IMR-90 (cell line): Measurements from ENCODE around the gene CCDC141. TPM values are rescaled to one million over a fixed set of nuclear protein-coding genes. Genes with fewer than 3 reads are reported as not detected.

ENCODE experiments used
- ATAC-seq: fragments of 200-7000 bp; cut with Tn5 transposase; 2 replicates; pipeline ENCODE4 v1.9.1; 2020; ENCODE audit warnings: low read depth, mild to moderate bottlenecking, moderate library complexity
- BruUV-seq: library from RNA; stranded (reverse); fragments of 400-500 nt; replicated peaks from 2 replicates; lab custom pipeline; 2021; lab: Mats Ljungman, UMichigan
- CTCF ChIA-PET: fragments of 300-600 bp; formaldehyde crosslinking; extraction: SDS; loops from one replicate; lab custom pipeline; 2021; ENCODE audit warnings: antibody characterized with exemption; lab: Yijun Ruan, JAX
- POLR2A ChIA-PET: fragments of 300-600 bp; sonication (Branson Sonifier 250); formaldehyde crosslinking; loops from one replicate; lab custom pipeline; 2022; ENCODE audit warnings: antibody characterized with exemption; ENCODE audit not compliant: unreplicated experiment; lab: Charles Lee
- DNase-seq: peaks from one replicate; pipeline ENCODE4 v3.0.0; 2013
- H2AFZ ChIP-seq: replicated peaks from 2 replicates; pipeline ENCODE3; 2013; ENCODE audit warnings: low read length, mild to moderate bottlenecking; ENCODE audit not compliant: poor library complexity
- H2AK5ac ChIP-seq: 2 replicates; pipeline ENCODE4 v1.6.1; 2013; ENCODE audit warnings: low read depth, low read length, inconsistent platforms
- H2AK9ac ChIP-seq: replicated peaks from 2 replicates; pipeline ENCODE3; 2013; ENCODE audit warnings: mild to moderate bottlenecking, low read depth, low read length, moderate library complexity; ENCODE audit not compliant: poor library complexity
- H2BK120ac ChIP-seq: 2 replicates; pipeline ENCODE4 v1.6.1; 2013; ENCODE audit warnings: low read depth, low read length, inconsistent platforms
- H2BK15ac ChIP-seq: 3 replicates; pipeline ENCODE4 v1.6.1; 2013; ENCODE audit warnings: low read depth, low read length, inconsistent platforms
- H2BK20ac ChIP-seq: 2 replicates; pipeline ENCODE4 v1.6.1; 2013; ENCODE audit warnings: low read depth, mild to moderate bottlenecking, inconsistent platforms, low read length, moderate library complexity
- H2BK5ac ChIP-seq: 2 replicates; pipeline ENCODE4 v1.6.1; 2013; ENCODE audit warnings: mild to moderate bottlenecking, low read depth, low read length, inconsistent platforms; ENCODE audit not compliant: poor library complexity, severe bottlenecking
- H3K14ac ChIP-seq: replicated peaks from 2 replicates; pipeline ENCODE4 v1.6.1; 2013; ENCODE audit warnings: low read depth, low read length, inconsistent platforms
- H3K18ac ChIP-seq: 2 replicates; pipeline ENCODE4 v1.6.1; 2013; ENCODE audit warnings: low read depth, low read length, control low read depth
- H3K23ac ChIP-seq: 2 replicates; pipeline ENCODE4 v1.6.1; 2013; ENCODE audit warnings: low read depth, low read length, inconsistent platforms
- H3K27ac ChIP-seq: 2 replicates; pipeline ENCODE4 v1.5.1; 2013; ENCODE audit warnings: mild to moderate bottlenecking, control low read depth, low read length; ENCODE audit not compliant: insufficient read depth
- H3K27me3 ChIP-seq: 2 replicates; pipeline ENCODE4 v1.6.1; 2013; ENCODE audit warnings: low read length; ENCODE audit not compliant: control insufficient read depth, insufficient read depth
- H3K36me3 ChIP-seq: 2 replicates; pipeline ENCODE4 v1.6.1; 2013; ENCODE audit warnings: low read length, mixed read lengths; ENCODE audit not compliant: control insufficient read depth, insufficient read depth
- H3K4ac ChIP-seq: 2 replicates; pipeline ENCODE4 v1.6.1; 2013; ENCODE audit warnings: low read depth, low read length, inconsistent platforms
- H3K4me1 ChIP-seq: 2 replicates; pipeline ENCODE4 v1.6.1; 2013; ENCODE audit warnings: low read length, mixed read lengths; ENCODE audit not compliant: control insufficient read depth, insufficient read depth
- H3K4me2 ChIP-seq: 2 replicates; pipeline ENCODE4 v1.6.1; 2013; ENCODE audit warnings: low read depth, mild to moderate bottlenecking, control low read depth, low read length, moderate library complexity
- H3K4me3 ChIP-seq: 2 replicates; pipeline ENCODE4 v1.5.1; 2013; ENCODE audit warnings: low read depth, mild to moderate bottlenecking, control low read depth, low read length, moderate library complexity; ENCODE audit not compliant: insufficient read depth
- H3K56ac ChIP-seq: 2 replicates; pipeline ENCODE4 v1.6.1; 2013; ENCODE audit warnings: low read length, inconsistent platforms; ENCODE audit not compliant: insufficient read depth; ENCODE audit errors: extremely low read depth
- H3K79me1 ChIP-seq, 2 experiments: 2 replicates each; pipeline ENCODE4 v1.6.1; 2013; ENCODE audit warnings: low read length in 2 of 2, inconsistent platforms in 1 of 2, low read depth in 1 of 2
- H3K9ac ChIP-seq: 2 replicates; pipeline ENCODE4 v1.6.1; 2013; ENCODE audit warnings: low read depth, low read length, control low read depth
- H3K9me1 ChIP-seq: 2 replicates; pipeline ENCODE4 v1.6.1; 2013; ENCODE audit warnings: low read length, inconsistent platforms; ENCODE audit not compliant: insufficient read depth
- H3K9me3 ChIP-seq: 2 replicates; pipeline ENCODE4 v1.6.1; 2013; ENCODE audit warnings: low read length; ENCODE audit not compliant: control insufficient read depth, insufficient read depth
- H4K20me1 ChIP-seq: 2 replicates; pipeline ENCODE4 v1.6.1; 2013; ENCODE audit warnings: low read length, inconsistent platforms; ENCODE audit not compliant: insufficient read depth
- H4K5ac ChIP-seq: 2 replicates; pipeline ENCODE4 v1.6.1; 2013; ENCODE audit warnings: mild to moderate bottlenecking, low read depth, low read length, control low read depth
- H4K8ac ChIP-seq, 2 experiments: 2 replicates each; pipeline ENCODE4 v1.6.1; 2013; ENCODE audit warnings: low read depth in 2 of 2, low read length in 2 of 2, control low read depth in 1 of 2, inconsistent platforms in 1 of 2
- H4K91ac ChIP-seq: 2 replicates; pipeline ENCODE4 v1.6.1; 2013; ENCODE audit warnings: low read depth, low read length, inconsistent platforms; ENCODE audit not compliant: insufficient read depth
- BHLHE40 ChIP-seq: fragments of 150-350 bp; IDR thresholded peaks from 2 replicates; pipeline ENCODE4 v1.6.1; 2016; ENCODE audit warnings: mild to moderate bottlenecking, low read depth, low read length
- CEBPB ChIP-seq: IDR thresholded peaks from 2 replicates; pipeline ENCODE4 v1.6.1; 2012; ENCODE audit warnings: low read depth, low read length, improper control_type of control experiment
- CHD1 ChIP-seq: IDR thresholded peaks from 2 replicates; pipeline ENCODE4 v1.6.1; 2012; ENCODE audit warnings: low read depth, low read length, improper control_type of control experiment
- FOS ChIP-seq: fragments of 150-350 bp; IDR thresholded peaks from 2 replicates; pipeline ENCODE4 v1.6.1; 2016; ENCODE audit warnings: low read depth, low read length
- MAFK ChIP-seq: IDR thresholded peaks from 2 replicates; pipeline ENCODE4 v1.6.1; 2012; ENCODE audit warnings: low read depth, low read length, improper control_type of control experiment
- MXI1 ChIP-seq: IDR thresholded peaks from 2 replicates; pipeline ENCODE4 v1.6.1; 2012; ENCODE audit warnings: low read depth, mild to moderate bottlenecking, low read length, moderate library complexity, borderline replicate concordance
- NFE2L2 ChIP-seq: fragments of 150-350 bp; IDR thresholded peaks from 2 replicates; pipeline ENCODE4 v1.6.1; 2016; ENCODE audit warnings: low read depth, mild to moderate bottlenecking, low read length
- POLR2A ChIP-seq: IDR thresholded peaks from 2 replicates; pipeline ENCODE4 v1.6.1; 2012; ENCODE audit warnings: mild to moderate bottlenecking, low read depth, low read length
- RAD21 ChIP-seq: IDR thresholded peaks from 2 replicates; pipeline ENCODE4 v1.6.1; 2012; ENCODE audit warnings: low read length, improper control_type of control experiment
- RCOR1 ChIP-seq: IDR thresholded peaks from 2 replicates; pipeline ENCODE4 v1.6.1; 2012; ENCODE audit warnings: mild to moderate bottlenecking, low read length, improper control_type of control experiment; ENCODE audit not compliant: insufficient replicate concordance
- SMC3 ChIP-seq: fragments of 150-350 bp; IDR thresholded peaks from 2 replicates; pipeline ENCODE4 v1.6.1; 2016; ENCODE audit warnings: low read depth, mild to moderate bottlenecking, antibody characterized with exemption, low read length, moderate library complexity
- WGBS, 2 experiments: methylation state at CpG; one replicate each; pipeline versions ENCODE4 v1.1.5 to v1.1.7; 2013; ENCODE audit warnings: missing lambda C conversion rate in 2 of 2; ENCODE audit not compliant: insufficient read length in 1 of 2; ENCODE audit errors: extremely low coverage in 2 of 2; 5-methylcytosine and 5-hydroxymethylcytosine counted together
- dilution Hi-C: fragments of 300-500 bp; cut with HindIII; formaldehyde crosslinking; loops from one replicate; pipeline ENCODE4 v1.14.3; 2018; ENCODE audit warnings: low sequenced_read_pairs; ENCODE audit not compliant: unreplicated experiment
- in situ Hi-C: fragments of 300-500 bp; cut with MboI; formaldehyde crosslinking; loops from 3 replicates; pipeline ENCODE4 v1.14.3; 2019; ENCODE audit warnings: low sequenced_read_pairs, inconsistent platforms, mixed read lengths
- intact Hi-C: fragments of 100-400 bp; cut with micrococcal nuclease; formaldehyde crosslinking; loops from 2 replicates; pipeline ENCODE4 v1.10.0; 2022
- polyA plus RNA-seq, 3 experiments: library from polyadenylated mRNA; depleted of rRNA; stranded (reverse); fragments of >200 nt; gene quantifications; 2 replicates each; pipeline ENCODE4 v1.2.3, GENCODE V29; 2012; ENCODE audit warnings: low replicate concordance in 1 of 3
- total RNA-seq: library from RNA; depleted of rRNA; stranded (reverse); fragments of >200 nt; gene quantifications from 2 replicates; pipeline ENCODE4 v1.2.3, GENCODE V29; 2012
- TF ChIP-seq, protein P1 (sequence below): conservative IDR thresholded peaks from 2 replicates; pipeline ENCODE4 v1.5.1; 2012; ENCODE audit warnings: mild to moderate bottlenecking, low read depth, low read length, improper control_type of control experiment
- TF ChIP-seq, protein P2 (sequence below): fragments of 150-350 bp; IDR thresholded peaks from 2 replicates; pipeline ENCODE4 v1.6.1; 2017; ENCODE audit warnings: mild to moderate bottlenecking, antibody characterized with exemption, low read length, low read depth

The CCDC141 gene
- total and polyA plus RNA-seq, 2 of the 4 experiments (the other 2 are of a cell fraction), result not detected

DNA sequence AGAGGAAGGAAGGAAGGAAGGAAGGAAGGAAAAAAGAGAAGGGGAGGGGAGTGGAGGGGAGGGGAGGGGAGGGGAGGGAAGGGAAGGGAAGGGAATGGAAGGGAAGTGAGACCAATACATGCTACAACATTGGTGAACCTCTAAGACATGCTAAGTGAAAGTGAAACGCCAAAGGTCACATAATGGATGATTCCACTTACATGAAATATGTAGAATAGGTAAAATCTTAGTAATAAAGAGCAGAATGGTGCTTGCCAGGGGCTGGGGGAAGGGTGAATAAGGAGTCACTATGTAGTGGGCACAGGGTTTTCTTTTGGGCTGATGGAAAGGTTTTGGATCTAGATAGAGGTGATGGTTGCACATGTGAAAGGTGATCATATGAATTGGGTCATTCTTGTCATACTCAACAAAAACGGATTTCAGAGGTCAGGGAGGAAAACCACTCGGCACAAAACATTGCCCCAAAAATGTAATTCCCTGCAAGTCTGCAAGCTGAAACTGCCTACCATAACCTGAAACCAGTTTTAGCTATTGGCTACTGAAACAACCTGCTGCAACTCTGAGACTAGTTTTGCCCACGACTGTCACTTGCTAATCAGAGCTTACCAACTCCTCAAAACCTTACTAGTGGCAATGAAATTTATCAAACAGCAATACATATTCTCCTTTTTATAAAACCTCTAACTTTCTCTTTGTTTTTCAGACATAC, 59.2 kb downstream of the CCDC141 start:
- H3K36me3 ChIP-seq, result no peaks in the 10 kb centered on the region
- no peak overlapping the region for H3K56ac ChIP-seq
- no peak overlapping the region for H2AK5ac ChIP-seq
- 33% methylated on average over 1 of the region's 4 CpGs; no CpG with 5 or more reads in 1 of the 2 experiments for WGBS, 2 experiments
- ChIA-PET CTCF (no interaction called here), POLR2A (no interaction called here)
- H2BK20ac ChIP-seq, result no peak overlapping the region
- no peak overlapping the region for H3K4me2 ChIP-seq
- no peak overlapping the region for H2AFZ ChIP-seq
- H3K79me1 ChIP-seq, result no peaks in the 10 kb centered on the region
- H4K8ac ChIP-seq, result no peak overlapping the region
- dilution Hi-C loops, result no loop called here
- no peaks in the 10 kb centered on the region for H3K4me1 ChIP-seq
- intact Hi-C loops, result no loop called here
- in situ Hi-C loops, result no loop called here
- H2BK5ac ChIP-seq, result no peak overlapping the region
- no peak overlapping the region for H4K5ac ChIP-seq
- H2BK15ac ChIP-seq, result no peak overlapping the region
- H3K9ac ChIP-seq, result no peak overlapping the region
- no peaks in the 10 kb centered on the region for H4K20me1 ChIP-seq
- no peak overlapping the region for H3K23ac ChIP-seq
- no peaks in the 10 kb centered on the region for H3K9me1 ChIP-seq
- H3K27me3 ChIP-seq, result no peaks in the 10 kb centered on the region
- no peak overlapping the region for H3K4me3 ChIP-seq
- no TSS peak for BruUV-seq
- no peak overlapping the region for H3K27ac ChIP-seq
- H3K4ac ChIP-seq, result no peak overlapping the region
- H2AK9ac ChIP-seq, result no peak overlapping the region
- H3K18ac ChIP-seq, result no peak overlapping the region
- TF ChIP-seq, protein P1, sequence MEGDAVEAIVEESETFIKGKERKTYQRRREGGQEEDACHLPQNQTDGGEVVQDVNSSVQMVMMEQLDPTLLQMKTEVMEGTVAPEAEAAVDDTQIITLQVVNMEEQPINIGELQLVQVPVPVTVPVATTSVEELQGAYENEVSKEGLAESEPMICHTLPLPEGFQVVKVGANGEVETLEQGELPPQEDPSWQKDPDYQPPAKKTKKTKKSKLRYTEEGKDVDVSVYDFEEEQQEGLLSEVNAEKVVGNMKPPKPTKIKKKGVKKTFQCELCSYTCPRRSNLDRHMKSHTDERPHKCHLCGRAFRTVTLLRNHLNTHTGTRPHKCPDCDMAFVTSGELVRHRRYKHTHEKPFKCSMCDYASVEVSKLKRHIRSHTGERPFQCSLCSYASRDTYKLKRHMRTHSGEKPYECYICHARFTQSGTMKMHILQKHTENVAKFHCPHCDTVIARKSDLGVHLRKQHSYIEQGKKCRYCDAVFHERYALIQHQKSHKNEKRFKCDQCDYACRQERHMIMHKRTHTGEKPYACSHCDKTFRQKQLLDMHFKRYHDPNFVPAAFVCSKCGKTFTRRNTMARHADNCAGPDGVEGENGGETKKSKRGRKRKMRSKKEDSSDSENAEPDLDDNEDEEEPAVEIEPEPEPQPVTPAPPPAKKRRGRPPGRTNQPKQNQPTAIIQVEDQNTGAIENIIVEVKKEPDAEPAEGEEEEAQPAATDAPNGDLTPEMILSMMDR, result no peak
- TF ChIP-seq FOS (no peak), RAD21 (no peak), POLR2A (no peak), NFE2L2 (no peak), CEBPB (no peak), BHLHE40 (no peak), RCOR1 (no peak), CHD1 (no peak), SMC3 (no peak), MXI1 (no peak), MAFK (no peak)
- TF ChIP-seq, protein P2, sequence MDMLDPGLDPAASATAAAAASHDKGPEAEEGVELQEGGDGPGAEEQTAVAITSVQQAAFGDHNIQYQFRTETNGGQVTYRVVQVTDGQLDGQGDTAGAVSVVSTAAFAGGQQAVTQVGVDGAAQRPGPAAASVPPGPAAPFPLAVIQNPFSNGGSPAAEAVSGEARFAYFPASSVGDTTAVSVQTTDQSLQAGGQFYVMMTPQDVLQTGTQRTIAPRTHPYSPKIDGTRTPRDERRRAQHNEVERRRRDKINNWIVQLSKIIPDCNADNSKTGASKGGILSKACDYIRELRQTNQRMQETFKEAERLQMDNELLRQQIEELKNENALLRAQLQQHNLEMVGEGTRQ, result no peak
- H4K91ac ChIP-seq, result no peak overlapping the region
- DNase-seq (no peak), ATAC-seq (no peak)
- no peak overlapping the region for H3K14ac ChIP-seq
- H3K9me3 ChIP-seq, result no peaks in the 10 kb centered on the region; the same call in 1 of the 2 replicates
- no peak overlapping the region for H2BK120ac ChIP-seq
